Panc1 (cell line): ENCODE data around the gene EXOC7. TPM values are rescaled to one million over a fixed set of nuclear protein-coding genes. Genes with fewer than 3 reads are reported as not detected.

Experiments
- ATAC-seq: fragments of 200-7000 bp; cut with Tn5 transposase; 2 replicates; pipeline ENCODE4 v1.9.1; 2020; ENCODE audit warnings: mild to moderate bottlenecking, moderate library complexity
- BruUV-seq: library from RNA; stranded (reverse); fragments of 400-500 nt; replicated peaks from 2 replicates; lab custom pipeline; 2021; lab: Mats Ljungman, UMichigan
- CTCF ChIA-PET: fragments of 300-600 bp; sonication (Branson Sonifier 250); formaldehyde crosslinking; loops from one replicate; lab custom pipeline; 2022; ENCODE audit warnings: antibody characterized with exemption; lab: Charles Lee
- POLR2A ChIA-PET: fragments of 300-600 bp; sonication (Branson Sonifier 250); formaldehyde crosslinking; loops from one replicate; lab custom pipeline; 2022; ENCODE audit warnings: antibody characterized with exemption; lab: Charles Lee
- DNase-seq: peaks from one replicate; pipeline ENCODE4 v3.0.0-alpha.2; 2010; ENCODE audit warnings: low read depth, low spot score
- H3K27ac ChIP-seq: 2 replicates; pipeline ENCODE4 v1.5.1; 2011; ENCODE audit warnings: mild to moderate bottlenecking, low read length, inconsistent platforms
- H3K27me3 ChIP-seq: fragments of 200-500 bp; sonication (Bioruptor generic); 2 replicates; pipeline ENCODE4 v1.6.0; 2014; ENCODE audit warnings: low read length, inconsistent platforms; ENCODE audit not compliant: control insufficient read depth, insufficient read depth
- H3K36me3 ChIP-seq: fragments of 200-500 bp; sonication (Bioruptor generic); 2 replicates; pipeline ENCODE4 v1.5.1; 2014; ENCODE audit warnings: inconsistent platforms, mild to moderate bottlenecking, low read length, moderate library complexity; ENCODE audit not compliant: control insufficient read depth, insufficient read depth
- H3K4me1 ChIP-seq: 2 replicates; pipeline ENCODE4 v1.5.1; 2011; ENCODE audit warnings: inconsistent platforms, mild to moderate bottlenecking, low read length, moderate library complexity; ENCODE audit not compliant: control insufficient read depth, insufficient read depth
- H3K4me3 ChIP-seq, 2 experiments: 2 replicates each; pipeline ENCODE4 v1.5.1; 2011 to 2012; ENCODE audit warnings: low read depth in 2 of 2, low read length in 2 of 2, mild to moderate bottlenecking in 2 of 2, inconsistent platforms in 1 of 2, moderate library complexity in 1 of 2
- H3K9me3 ChIP-seq: fragments of 200-500 bp; sonication (Bioruptor generic); 2 replicates; pipeline ENCODE4 v1.5.1; 2014; ENCODE audit warnings: low read depth, mild to moderate bottlenecking, inconsistent platforms, low read length, moderate library complexity; ENCODE audit not compliant: control insufficient read depth, insufficient read depth
- CTCF ChIP-seq: fragments of 450-650 bp; IDR thresholded peaks from 2 replicates; pipeline ENCODE4 v1.5.1; 2017; ENCODE audit warnings: mild to moderate bottlenecking
- POLR2AphosphoS5 ChIP-seq: IDR thresholded peaks from 2 replicates; pipeline ENCODE4 v1.6.1; 2012; ENCODE audit warnings: mild to moderate bottlenecking, low read depth, low read length, moderate library complexity
- REST ChIP-seq, 2 experiments: IDR thresholded peaks; 2 replicates each; pipeline ENCODE4 v1.6.1; 2011 to 2012; ENCODE audit warnings: low read depth in 2 of 2, control low read depth in 1 of 2, low read length in 1 of 2, mild to moderate bottlenecking in 1 of 2, moderate library complexity in 1 of 2; ENCODE audit not compliant: insufficient read depth in 1 of 2
- SIN3A ChIP-seq: IDR thresholded peaks from 2 replicates; pipeline ENCODE4 v1.6.1; 2012; ENCODE audit warnings: low read depth, mild to moderate bottlenecking, low read length, moderate library complexity, borderline replicate concordance; ENCODE audit not compliant: insufficient read depth
- TCF7L2 ChIP-seq: IDR thresholded peaks from 2 replicates; pipeline ENCODE4 v1.6.1; 2011; ENCODE audit warnings: mild to moderate bottlenecking, low read depth, low read length, inconsistent platforms
- in situ Hi-C: cut with HindIII; loops from 2 replicates; pipeline ENCODE4 v1.10.0; 2016; ENCODE audit warnings: low sequenced_read_pairs, low pct_unique_long_range_greater_than_20kb
- intact Hi-C: fragments of 100-400 bp; cut with micrococcal nuclease; formaldehyde crosslinking; loops from one replicate; pipeline ENCODE4 v1.10.0; 2022; ENCODE audit not compliant: unreplicated experiment
- total RNA-seq: library from RNA; stranded (reverse); gene quantifications from one replicate; pipeline ENCODE4 v1.2.1, GENCODE V29; 2021; ENCODE audit not compliant: unreplicated experiment

EXOC7 gene
- total RNA-seq, 1 experiment from 2014 or later: 190 TPM

GRCh38 chr17:76085731-76086366 lies 17.7 kb downstream of the EXOC7 start:
- H3K9me3 ChIP-seq: no peaks in the 10 kb centered on the region
- DNase-seq (no peak), ATAC-seq (no peak)
- H3K4me1 ChIP-seq: peaks cover 2% of the 10 kb centered on the region
- in situ Hi-C loops (no loop called here), intact Hi-C loops (no loop called here)
- ChIA-PET CTCF (interaction anchor here (0.5 kb wide), 1 partner anchor 62 kb away, joined by 7 read pairs; no protein-coding TSS in a partner anchor), POLR2A (interaction anchor here (0.9 kb wide), 1 partner anchor 8 kb away, joined by 4 read pairs; no protein-coding TSS in a partner anchor)
- H3K4me3 ChIP-seq: no peak overlapping the region
- peaks cover 3% of the 10 kb centered on the region; the same call in 1 of the 2 replicates for H3K36me3 ChIP-seq
- BruUV-seq: no TSS peak
- H3K27ac ChIP-seq: no peak overlapping the region
- TF ChIP-seq CTCF (no peak), TCF7L2 (no peak), POLR2AphosphoS5 (no peak), REST (IDR thresholded peaks at IDR 0.05; ENCODE audit: insufficient read depth in 1 of 2, low read depth in 2 of 2, low read length in 1 of 2) (no peak), SIN3A (no peak)
- H3K27me3 ChIP-seq: no peaks in the 10 kb centered on the region

- Histone ChIP-seq H3K4me1 (peaks cover 9% of the 10 kb centered on the region), H3K27me3 (no peaks in the 10 kb centered on the region), H3K9me3 (no peaks in the 10 kb centered on the region), H3K36me3 (peaks cover 3% of the 10 kb centered on the region; the same call in 1 of the 2 replicates), H3K27ac (no peak overlapping the region), H3K4me3 (no peak overlapping the region)
- no peak for TF ChIP-seq CTCF
- TF ChIP-seq REST (IDR thresholded peaks at IDR 0.05; ENCODE audit: insufficient read depth in 1 of 2, low read depth in 2 of 2, low read length in 1 of 2): no peak
- no peak for TF ChIP-seq POLR2AphosphoS5
- no peak for TF ChIP-seq SIN3A
- TF ChIP-seq TCF7L2: no peak
- DNase-seq: no peak
- intact Hi-C loops: no loop called here
- CTCF ChIA-PET: interaction anchor here (0.5 kb wide), 1 partner anchor 63 kb away, joined by 7 read pairs; no protein-coding TSS in a partner anchor
- no TSS peak for BruUV-seq
- in situ Hi-C loops: no loop called here
- POLR2A ChIA-PET: no interaction called here
- ATAC-seq: no peak
Measured at GRCh38 chr17:76085066-76085730, 18.4 kb downstream of the EXOC7 start.
